Measurements from ENCODE around the gene SP8.

SP8 gene

GRCh38 chr7:20795361-20795760 is 8.7 kb upstream of the SP8 start:
- TF ChIP-seq CTCF (conservative IDR thresholded peaks at IDR 0.05; ENCODE audit: control insufficient read depth, insufficient read depth, low read depth, low read length), result no peak
- H3K4me3 ChIP-seq (ENCODE audit: control insufficient read depth, low read depth, low read length), result no peak overlapping the region
- no peak for DNase-seq (ENCODE audit: low read depth)

GRCh38 chr7:20794676-20795075 is 8.0 kb upstream of the SP8 start:
- TF ChIP-seq CTCF (conservative IDR thresholded peaks at IDR 0.05; ENCODE audit: control insufficient read depth, insufficient read depth, low read depth, low read length), result no peak
- DNase-seq (ENCODE audit: low read depth), result no peak
- H3K4me3 ChIP-seq (ENCODE audit: control insufficient read depth, low read depth, low read length), result no peak overlapping the region

- no peak for TF ChIP-seq CTCF (conservative IDR thresholded peaks at IDR 0.05; ENCODE audit: control insufficient read depth, insufficient read depth, low read depth, low read length)
- DNase-seq (ENCODE audit: low read depth), result no peak
- H3K4me3 ChIP-seq (ENCODE audit: control insufficient read depth, low read depth, low read length), result no peak overlapping the region
Measured at GRCh38 chr7:20793694-20794394, 7.2 kb upstream of the SP8 start.

GRCh38 chr7:20793248-20793647 is 6.6 kb upstream of the SP8 start:
- no peak for DNase-seq (ENCODE audit: low read depth)
- no peak for TF ChIP-seq CTCF (conservative IDR thresholded peaks at IDR 0.05; ENCODE audit: control insufficient read depth, insufficient read depth, low read depth, low read length)
- H3K4me3 ChIP-seq (ENCODE audit: control insufficient read depth, low read depth, low read length), result no peak overlapping the region

GRCh38 chr7:20791538-20792434 is 5.1 kb upstream of the SP8 start:
- TF ChIP-seq CTCF (conservative IDR thresholded peaks at IDR 0.05; ENCODE audit: control insufficient read depth, insufficient read depth, low read depth, low read length), result no peak
- H3K4me3 ChIP-seq (ENCODE audit: control insufficient read depth, low read depth, low read length), result no peak overlapping the region
- DNase-seq (ENCODE audit: low read depth), result no peak

- DNase-seq (ENCODE audit: low read depth), result no peak
- no peak for TF ChIP-seq CTCF (conservative IDR thresholded peaks at IDR 0.05; ENCODE audit: control insufficient read depth, insufficient read depth, low read depth, low read length)
- H3K4me3 ChIP-seq (ENCODE audit: control insufficient read depth, low read depth, low read length), result no peak overlapping the region
Measured at GRCh38 chr7:20790375-20790774, 3.7 kb upstream of the SP8 start.

Data from fibroblast of mammary gland (primary cell).